H1 (cell line): Measurements from ENCODE around the gene C2CD4C. TPM values are rescaled to one million over a fixed set of nuclear protein-coding genes. Genes with fewer than 3 reads are reported as not detected.

ENCODE experiments used
- CTCF ChIA-PET: fragments of 300-600 bp; sonication (Branson Sonifier 250); formaldehyde crosslinking; loops from one replicate; lab custom pipeline; 2021; ENCODE audit not compliant: partially characterized antibody; lab: Charles Lee
- POLR2A ChIA-PET: fragments of 300-600 bp; sonication (Branson Sonifier 250); formaldehyde crosslinking; loops from one replicate; lab custom pipeline; 2021; ENCODE audit warnings: inconsistent platforms; ENCODE audit not compliant: partially characterized antibody; lab: Charles Lee
- DNase-seq, 2 experiments: peaks; one replicate each; pipeline versions ENCODE4 v3.0.0 to v3.0.0-alpha.2; 2010 to 2022; ENCODE audit warnings: low spot score in 2 of 2, low read depth in 1 of 2, mixed read lengths in 1 of 2
- FAIRE-seq: peaks from 2 replicates; lab custom pipeline; 2011; peaks lifted over from hg19 to GRCh38; lab: Jason Lieb, UNC
- H2AFZ ChIP-seq: 2 replicates; pipeline ENCODE4 v1.8.1; 2012; ENCODE audit warnings: low read length, inconsistent platforms
- H2AK5ac ChIP-seq: 2 replicates; pipeline ENCODE4 v1.6.1; 2013; ENCODE audit warnings: low read depth, low read length
- H2BK120ac ChIP-seq: replicated peaks from 2 replicates; pipeline ENCODE3; 2013; ENCODE audit warnings: low read depth, low read length, inconsistent platforms
- H2BK12ac ChIP-seq: 2 replicates; pipeline ENCODE4 v1.6.1; 2013; ENCODE audit warnings: low read depth, low read length
- H2BK15ac ChIP-seq: 2 replicates; pipeline ENCODE4 v1.6.1; 2013; ENCODE audit warnings: low read length
- H2BK20ac ChIP-seq: 2 replicates; pipeline ENCODE4 v1.6.1; 2013; ENCODE audit warnings: low read length
- H2BK5ac ChIP-seq: 2 replicates; pipeline ENCODE4 v1.6.1; 2013; ENCODE audit warnings: low read depth, low read length
- H3K14ac ChIP-seq: 2 replicates; pipeline ENCODE4 v1.6.1; 2013; ENCODE audit warnings: inconsistent platforms; ENCODE audit not compliant: insufficient read length
- H3K18ac ChIP-seq: 2 replicates; pipeline ENCODE4 v1.6.1; 2013; ENCODE audit warnings: low read length; ENCODE audit errors: extremely low read depth
- H3K23ac ChIP-seq: 2 replicates; pipeline ENCODE4 v1.6.1; 2013; ENCODE audit warnings: inconsistent platforms; ENCODE audit not compliant: insufficient read length
- H3K23me2 ChIP-seq: 2 replicates; pipeline ENCODE4 v1.6.1; 2013; ENCODE audit warnings: low read depth, low read length
- H3K27ac ChIP-seq: 2 replicates; pipeline ENCODE4 v1.6.1; 2011; ENCODE audit warnings: low read depth, low read length, inconsistent platforms
- H3K27me3 ChIP-seq, 4 experiments: replicated peaks in 1 of 4; 1 replicate in 1 of 4; 2 replicates in 3 of 4; pipeline versions ENCODE4 v1.6.1 to v1.8.1; 2011 to 2013; ENCODE audit warnings: low read length in 3 of 4, mild to moderate bottlenecking in 3 of 4, inconsistent platforms in 2 of 4, mixed read lengths in 2 of 4, moderate library complexity in 1 of 4; ENCODE audit not compliant: control insufficient read depth in 3 of 4, insufficient read depth in 3 of 4; ENCODE audit errors: extremely low read depth in 1 of 4
- H3K36me3 ChIP-seq, 4 experiments: 2 replicates each; pipeline versions ENCODE4 v1.6.1 to v1.8.1; 2011 to 2013; ENCODE audit warnings: mild to moderate bottlenecking in 4 of 4, low read length in 3 of 4, moderate library complexity in 2 of 4, control low read depth in 1 of 4, inconsistent platforms in 1 of 4; ENCODE audit not compliant: insufficient read depth in 4 of 4, control insufficient read depth in 2 of 4
- H3K4ac ChIP-seq: replicated peaks from 2 replicates; pipeline ENCODE3; 2013; ENCODE audit warnings: low read length, low read depth, mixed read lengths, inconsistent platforms; ENCODE audit not compliant: insufficient read length
- H3K4me1 ChIP-seq, 4 experiments: replicated peaks in 1 of 4; 1 replicate in 1 of 4; 2 replicates in 3 of 4; pipeline versions ENCODE4 v1.6.1 to v1.8.1; 2011 to 2013; ENCODE audit warnings: low read length in 3 of 4, inconsistent platforms in 2 of 4, mixed read lengths in 1 of 4; ENCODE audit not compliant: insufficient read depth in 4 of 4, control insufficient read depth in 3 of 4
- H3K4me2 ChIP-seq, 2 experiments: 2 replicates each; pipeline versions ENCODE4 v1.6.1 to v1.8.1; 2011 to 2013; ENCODE audit warnings: low read depth in 2 of 2, low read length in 2 of 2, control low read depth in 1 of 2, inconsistent platforms in 1 of 2, mild to moderate bottlenecking in 1 of 2; ENCODE audit not compliant: insufficient read depth in 1 of 2
- H3K4me3 ChIP-seq, 4 experiments: fragments of 200-600, 300-600 bp in 1 of 4; sonication (generic), shearing (Covaris generic), sonication (Bioruptor Twin) in 1 of 4; 2 replicates each; pipeline versions ENCODE4 v1.5.1 to v1.8.1; 2011 to 2016; ENCODE audit warnings: low read length in 4 of 4, low read depth in 3 of 4, control low read depth in 2 of 4, inconsistent platforms in 2 of 4, mild to moderate bottlenecking in 2 of 4, mixed read lengths in 1 of 4, moderate library complexity in 1 of 4; ENCODE audit not compliant: insufficient read depth in 2 of 4; ENCODE audit errors: extremely low read depth in 1 of 4
- H3K56ac ChIP-seq: replicated peaks from 2 replicates; pipeline ENCODE3; 2013; ENCODE audit warnings: low read depth, mild to moderate bottlenecking, mixed read lengths, low read length, inconsistent platforms; ENCODE audit not compliant: insufficient read length
- H3K79me1 ChIP-seq: 2 replicates; pipeline ENCODE4 v1.6.1; 2013; ENCODE audit warnings: low read depth, low read length, control low read depth
- H3K79me2 ChIP-seq, 2 experiments: 2 replicates each; pipeline versions ENCODE4 v1.6.1 to v1.8.1; 2012 to 2013; ENCODE audit warnings: low read length in 2 of 2, mild to moderate bottlenecking in 2 of 2, inconsistent platforms in 1 of 2; ENCODE audit not compliant: insufficient read depth in 2 of 2, control insufficient read depth in 1 of 2
- H3K9ac ChIP-seq, 4 experiments: replicated peaks in 1 of 4; 1 replicate in 1 of 4; 2 replicates in 3 of 4; pipeline versions ENCODE4 v1.6.1 to v1.8.1; 2011 to 2013; ENCODE audit warnings: low read depth in 3 of 4, low read length in 3 of 4, control low read depth in 2 of 4, mild to moderate bottlenecking in 2 of 4, moderate library complexity in 2 of 4, inconsistent platforms in 1 of 4; ENCODE audit errors: extremely low read depth in 1 of 4
- H3K9me3 ChIP-seq, 2 experiments: 2 replicates each; pipeline versions ENCODE4 v1.6.1 to v1.8.1; 2012 to 2013; ENCODE audit warnings: mild to moderate bottlenecking in 2 of 2, moderate library complexity in 2 of 2, control low read depth in 1 of 2, inconsistent platforms in 1 of 2, low read depth in 1 of 2, low read length in 1 of 2, mixed read lengths in 1 of 2; ENCODE audit not compliant: insufficient read depth in 2 of 2
- H4K20me1 ChIP-seq, 2 experiments: replicated peaks in 1 of 2; 2 replicates each; pipeline versions ENCODE3 to v1.8.1; 2011 to 2013; ENCODE audit warnings: inconsistent platforms in 2 of 2, low read length in 2 of 2, mild to moderate bottlenecking in 1 of 2; ENCODE audit not compliant: insufficient read depth in 2 of 2, control insufficient read depth in 1 of 2
- H4K5ac ChIP-seq: 2 replicates; pipeline ENCODE4 v1.6.1; 2013; ENCODE audit warnings: low read length, low read depth, mixed read lengths, inconsistent platforms; ENCODE audit not compliant: insufficient read length
- H4K8ac ChIP-seq: 2 replicates; pipeline ENCODE4 v1.8.0; 2013; ENCODE audit warnings: mild to moderate bottlenecking, moderate library complexity, low read length, inconsistent platforms; ENCODE audit not compliant: insufficient read depth; ENCODE audit errors: extremely low read depth
- H4K91ac ChIP-seq: replicated peaks from 2 replicates; pipeline ENCODE3; 2013; ENCODE audit warnings: low read length, mixed read lengths, inconsistent platforms; ENCODE audit not compliant: insufficient read length
- EZH2 ChIP-seq: fragments of 200-600 bp; sonication (generic); IDR thresholded peaks from 2 replicates; pipeline ENCODE4 v1.7.1; 2012; ENCODE audit warnings: low read depth, mild to moderate bottlenecking, moderate library complexity, low read length, inconsistent platforms; ENCODE audit not compliant: severe bottlenecking
- WGBS, 2 experiments: shearing (Covaris generic) in 1 of 2; methylation state at CpG; one replicate each; pipeline versions ENCODE4 v1.1.6 to v1.1.7; 2013 to 2015; ENCODE audit warnings: low lambda C conversion rate in 2 of 2, mixed read lengths in 2 of 2, inconsistent platforms in 1 of 2, low coverage in 1 of 2, missing lambda C conversion rate in 1 of 2; ENCODE audit not compliant: insufficient replicate concordance in 2 of 2, insufficient coverage in 1 of 2, insufficient read length in 1 of 2; ENCODE audit errors: extremely low coverage in 1 of 2, missing lambda C conversion rate in 1 of 2; 5-methylcytosine and 5-hydroxymethylcytosine counted together
- polyA plus RNA-seq, 7 experiments: library from polyadenylated mRNA; depleted of rRNA in 3 of 7; stranded (reverse) in 5 of 7; unstranded in 2 of 7; fragments of >200 nt in 5 of 7; fragments of 200-250 nt in 2 of 7; gene quantifications; 1 replicate in 5 of 7; 2 replicates in 1 of 7; 4 replicates in 1 of 7; pipeline versions ENCODE4 v1.2.1 to v1.2.3, GENCODE V29; 2011 to 2013; ENCODE audit warnings: missing spikeins in 2 of 7, mixed read lengths in 2 of 7
- total RNA-seq: library from RNA; stranded (reverse); fragmentation: NEBNext Ultra II Directional; extraction: Animal tissue kit (Norgen Biotek cat#: 25700); gene quantifications from 2 replicates; pipeline ENCODE4 v1.2.1, GENCODE V29; 2021

The C2CD4C gene
- total and polyA plus RNA-seq, 2 of the 8 experiments (the other 6 are each of a cell fraction or from before 2014, with no cell fraction given): 3.8 to 6.3 TPM

- ChIA-PET CTCF (no interaction called here), POLR2A (interaction anchor here (1.0 kb wide), 1 partner anchor 10 kb away, joined by 4 read pairs; no protein-coding TSS in a partner anchor)
- DNase-seq (no peak), FAIRE-seq (no peak)
- no peak overlapping the region for H2AK5ac ChIP-seq
- H2BK20ac ChIP-seq: no peak overlapping the region
- H3K4me3 ChIP-seq: no peak overlapping the region
- H3K9me3 ChIP-seq: no peaks in the 10 kb centered on the region
- H3K4me2 ChIP-seq: no peak overlapping the region
- no peak overlapping the region for H2BK15ac ChIP-seq
- no peaks in the 10 kb centered on the region for H3K79me2 ChIP-seq
- 91% methylated on average over 26 of the region's 26 CpGs; no CpG with 5 or more reads in 1 of the 2 experiments for WGBS, 2 experiments
- H3K18ac ChIP-seq: no peak overlapping the region
- no peak overlapping the region for H3K27ac ChIP-seq
- no peak overlapping the region for H4K8ac ChIP-seq
- no peak overlapping the region for H2BK120ac ChIP-seq
- no peak overlapping the region for H3K56ac ChIP-seq
- H3K23me2 ChIP-seq: peaks cover 22% of the 10 kb centered on the region; the same call in 1 of the 2 replicates
- H4K91ac ChIP-seq: no peak overlapping the region
- H4K20me1 ChIP-seq: peaks cover 0 to 3% of the 10 kb centered on the region in 2 experiments
- H3K14ac ChIP-seq: no peak overlapping the region
- H3K27me3 ChIP-seq: no peaks in the 10 kb centered on the region
- no peak overlapping the region for H2BK5ac ChIP-seq
- H3K4me1 ChIP-seq: peaks cover 0 to 5% (median 0%) of the 10 kb centered on the region in 4 experiments; a peak in 1 of 7 replicates
- no peak overlapping the region for H3K9ac ChIP-seq
- H2BK12ac ChIP-seq: no peak overlapping the region
- no peak overlapping the region for H2AFZ ChIP-seq
- H4K5ac ChIP-seq: no peak overlapping the region
- H3K4ac ChIP-seq: no peak overlapping the region
- no peak overlapping the region for H3K23ac ChIP-seq
- no peaks in the 10 kb centered on the region for H3K79me1 ChIP-seq
- no peaks in the 10 kb centered on the region for H3K36me3 ChIP-seq
- TF ChIP-seq EZH2: no peak
Observed at GRCh38 chr19:444677-445210, 35.8 kb upstream of the C2CD4C start.
